ENCODE measurements around the gene OR52I2. TPM values are rescaled to one million over a fixed set of nuclear protein-coding genes. Genes with fewer than 3 reads are reported as not detected.

Gene OR52I2
- total RNA-seq, 1 donor from 2014 or later, result not detected

- H3K27me3 Mint-ChIP-seq, result peaks cover 5% of the 10 kb centered on the region
- no peaks in the 10 kb centered on the region for H3K36me3 Mint-ChIP-seq (ENCODE audit: insufficient read depth)
- no peak for TF ChIP-seq CTCF (IDR thresholded peaks at IDR 0.05; ENCODE audit: unreplicated experiment)
- no peaks in the 10 kb centered on the region for H3K4me1 Mint-ChIP-seq (ENCODE audit: low read depth)
- H3K27ac Mint-ChIP-seq, result no peak overlapping the region
- no peak for DNase-seq (ENCODE audit: low spot score, unreplicated experiment)
- no peak overlapping the region for H3K4me3 Mint-ChIP-seq (ENCODE audit: low read depth)
- no peaks in the 10 kb centered on the region for H3K9me3 Mint-ChIP-seq (ENCODE audit: low read depth)
Measured at GRCh38 chr11:4619514-4619913, 38.0 kb downstream of the OR52I2 start.

- Mint-ChIP-seq H3K4me1 (ENCODE audit: low read depth) (peaks cover 3% of the 10 kb centered on the region), H3K36me3 (ENCODE audit: insufficient read depth) (no peaks in the 10 kb centered on the region), H3K27ac (no peak overlapping the region), H3K9me3 (ENCODE audit: low read depth) (no peaks in the 10 kb centered on the region), H3K27me3 (peaks cover 5% of the 10 kb centered on the region), H3K4me3 (ENCODE audit: low read depth) (no peak overlapping the region)
- TF ChIP-seq CTCF (IDR thresholded peaks at IDR 0.05; ENCODE audit: unreplicated experiment), result peak; percentile 81
- DNase-seq (ENCODE audit: low spot score, unreplicated experiment), result peak; percentile 68
Measured at GRCh38 chr11:4626207-4627099, 44.9 kb downstream of the OR52I2 start.

- TF ChIP-seq CTCF (IDR thresholded peaks at IDR 0.05; ENCODE audit: unreplicated experiment), result no peak
- no peak for DNase-seq (ENCODE audit: low spot score, unreplicated experiment)
- Mint-ChIP-seq H3K27ac (no peak overlapping the region), H3K36me3 (ENCODE audit: insufficient read depth) (no peaks in the 10 kb centered on the region), H3K27me3 (peaks cover 4% of the 10 kb centered on the region), H3K4me1 (ENCODE audit: low read depth) (no peaks in the 10 kb centered on the region), H3K9me3 (ENCODE audit: low read depth) (no peaks in the 10 kb centered on the region), H3K4me3 (ENCODE audit: low read depth) (no peak overlapping the region)
Measured at GRCh38 chr11:4636136-4636535, 54.6 kb downstream of the OR52I2 start.

GRCh38 chr11:4636962-4637661, 55.6 kb downstream of the OR52I2 start, which contains the start of gene OR51D1:
Gene OR51D1 (plus strand): TSS chr11:4637477. CDS start chr11:4639791, 2,314 bp downstream.
- peak; percentile 90 for TF ChIP-seq CTCF (IDR thresholded peaks at IDR 0.05; ENCODE audit: unreplicated experiment)
- peak; percentile 67 for DNase-seq (ENCODE audit: low spot score, unreplicated experiment)
- no peaks in the 10 kb centered on the region for H3K36me3 Mint-ChIP-seq (ENCODE audit: insufficient read depth)
- no peak within 1 kb of the TSS for H3K4me3 Mint-ChIP-seq (ENCODE audit: low read depth)
- peaks cover 4% of the 10 kb centered on the region for H3K27me3 Mint-ChIP-seq
- H3K4me1 Mint-ChIP-seq (ENCODE audit: low read depth), result no peaks in the 10 kb centered on the region
- H3K27ac Mint-ChIP-seq, result no peak within 1 kb of the TSS
- no peaks in the 10 kb centered on the region for H3K9me3 Mint-ChIP-seq (ENCODE audit: low read depth)

- no peak overlapping the region for H3K27ac Mint-ChIP-seq
- no peak overlapping the region for H3K4me3 Mint-ChIP-seq (ENCODE audit: low read depth)
- TF ChIP-seq CTCF (IDR thresholded peaks at IDR 0.05; ENCODE audit: unreplicated experiment), result no peak
- peaks cover 4% of the 10 kb centered on the region for H3K27me3 Mint-ChIP-seq
- H3K9me3 Mint-ChIP-seq (ENCODE audit: low read depth), result no peaks in the 10 kb centered on the region
- no peak for DNase-seq (ENCODE audit: low spot score, unreplicated experiment)
- H3K4me1 Mint-ChIP-seq (ENCODE audit: low read depth), result no peaks in the 10 kb centered on the region
- H3K36me3 Mint-ChIP-seq (ENCODE audit: insufficient read depth), result no peaks in the 10 kb centered on the region
Measured at GRCh38 chr11:4637662-4638047, 56.1 kb downstream of the OR52I2 start.

All from progenitor cell of endocrine pancreas (in vitro differentiated cells).